ENCODE results near the gene PSMB10.

DNA sequence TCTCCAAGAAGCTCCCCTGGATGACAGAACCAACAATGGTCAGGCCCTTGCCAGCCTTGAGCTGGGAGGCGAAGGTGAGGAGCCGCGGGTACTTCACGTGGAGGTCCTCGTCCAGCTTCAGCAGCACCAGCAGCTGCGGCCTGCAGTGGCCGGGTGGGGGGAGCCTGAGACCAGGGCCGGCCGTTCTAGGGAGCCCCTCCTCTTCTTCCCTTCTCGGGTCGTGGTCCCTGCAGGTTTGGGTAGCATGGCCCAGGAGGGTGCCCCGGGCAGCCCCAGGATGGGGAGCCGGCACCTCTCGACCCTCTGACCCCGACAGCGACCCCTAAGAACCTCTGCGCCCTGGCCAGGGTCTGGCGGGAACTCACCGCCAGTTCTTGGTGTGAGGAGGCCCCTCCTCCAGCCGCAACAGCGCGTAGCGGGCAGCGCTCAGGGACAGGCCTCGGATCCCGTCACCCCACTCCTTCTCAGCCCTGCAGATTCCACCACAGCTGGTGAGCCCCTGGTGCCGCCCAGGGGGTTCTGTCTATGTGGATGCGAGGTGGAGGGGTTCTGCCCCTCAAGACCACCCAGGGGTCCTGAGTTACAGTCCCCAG is 10.4 kb upstream of the PSMB10 start:
- TF ChIP-seq, protein P1, sequence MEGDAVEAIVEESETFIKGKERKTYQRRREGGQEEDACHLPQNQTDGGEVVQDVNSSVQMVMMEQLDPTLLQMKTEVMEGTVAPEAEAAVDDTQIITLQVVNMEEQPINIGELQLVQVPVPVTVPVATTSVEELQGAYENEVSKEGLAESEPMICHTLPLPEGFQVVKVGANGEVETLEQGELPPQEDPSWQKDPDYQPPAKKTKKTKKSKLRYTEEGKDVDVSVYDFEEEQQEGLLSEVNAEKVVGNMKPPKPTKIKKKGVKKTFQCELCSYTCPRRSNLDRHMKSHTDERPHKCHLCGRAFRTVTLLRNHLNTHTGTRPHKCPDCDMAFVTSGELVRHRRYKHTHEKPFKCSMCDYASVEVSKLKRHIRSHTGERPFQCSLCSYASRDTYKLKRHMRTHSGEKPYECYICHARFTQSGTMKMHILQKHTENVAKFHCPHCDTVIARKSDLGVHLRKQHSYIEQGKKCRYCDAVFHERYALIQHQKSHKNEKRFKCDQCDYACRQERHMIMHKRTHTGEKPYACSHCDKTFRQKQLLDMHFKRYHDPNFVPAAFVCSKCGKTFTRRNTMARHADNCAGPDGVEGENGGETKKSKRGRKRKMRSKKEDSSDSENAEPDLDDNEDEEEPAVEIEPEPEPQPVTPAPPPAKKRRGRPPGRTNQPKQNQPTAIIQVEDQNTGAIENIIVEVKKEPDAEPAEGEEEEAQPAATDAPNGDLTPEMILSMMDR (tag by site-specific recombination; IDR thresholded peaks at IDR 0.05): no peak
- TF ChIP-seq, protein P2, sequence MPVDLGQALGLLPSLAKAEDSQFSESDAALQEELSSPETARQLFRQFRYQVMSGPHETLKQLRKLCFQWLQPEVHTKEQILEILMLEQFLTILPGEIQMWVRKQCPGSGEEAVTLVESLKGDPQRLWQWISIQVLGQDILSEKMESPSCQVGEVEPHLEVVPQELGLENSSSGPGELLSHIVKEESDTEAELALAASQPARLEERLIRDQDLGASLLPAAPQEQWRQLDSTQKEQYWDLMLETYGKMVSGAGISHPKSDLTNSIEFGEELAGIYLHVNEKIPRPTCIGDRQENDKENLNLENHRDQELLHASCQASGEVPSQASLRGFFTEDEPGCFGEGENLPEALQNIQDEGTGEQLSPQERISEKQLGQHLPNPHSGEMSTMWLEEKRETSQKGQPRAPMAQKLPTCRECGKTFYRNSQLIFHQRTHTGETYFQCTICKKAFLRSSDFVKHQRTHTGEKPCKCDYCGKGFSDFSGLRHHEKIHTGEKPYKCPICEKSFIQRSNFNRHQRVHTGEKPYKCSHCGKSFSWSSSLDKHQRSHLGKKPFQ (tag by site-specific recombination; IDR thresholded peaks at IDR 0.05): no peak
- TF ChIP-seq KLF9 (tag by site-specific recombination; IDR thresholded peaks at IDR 0.05; ENCODE audit: low read depth): no peak
